Naive B cell (primary cell): ENCODE data around the gene CALM1. TPM values are rescaled to one million over a fixed set of nuclear protein-coding genes. Genes with fewer than 3 reads are reported as not detected.

Experiments
- ATAC-seq, 2 donors: fragments of 150-1000 bp; cut with Tn5 transposase; 2 replicates each; pipeline ENCODE4 v1.10.0; 2021; ENCODE audit warnings: low read depth in 2 of 2, mild to moderate bottlenecking in 2 of 2, moderate library complexity in 2 of 2
- DNase-seq: peaks from one replicate; pipeline ENCODE4 v3.0.0; 2022
- H3K27ac Mint-ChIP-seq, 6 donors: one replicate each; pipeline ENCODE4 v1.8.0; 2020 to 2022; ENCODE audit warnings: mild to moderate bottlenecking in 6 of 6, mixed read lengths in 6 of 6, moderate library complexity in 5 of 6, inconsistent platforms in 2 of 6
- H3K27me3 Mint-ChIP-seq, 3 donors: one replicate each; pipeline ENCODE4 v1.8.0; 2021 to 2022; ENCODE audit warnings: mixed read lengths in 3 of 3, mild to moderate bottlenecking in 1 of 3
- H3K36me3 Mint-ChIP-seq, 2 donors: one replicate each; pipeline ENCODE4 v1.8.0; 2020 to 2022; ENCODE audit warnings: mixed read lengths in 2 of 2, inconsistent platforms in 1 of 2, mild to moderate bottlenecking in 1 of 2
- H3K4me1 Mint-ChIP-seq, 3 donors: one replicate each; pipeline ENCODE4 v1.8.0; 2020 to 2022; ENCODE audit warnings: mixed read lengths in 3 of 3, inconsistent platforms in 1 of 3, mild to moderate bottlenecking in 1 of 3, moderate library complexity in 1 of 3
- H3K4me3 Mint-ChIP-seq, 8 donors: one replicate each; pipeline ENCODE4 v1.8.0; 2020 to 2022; ENCODE audit warnings: mild to moderate bottlenecking in 8 of 8, mixed read lengths in 8 of 8, moderate library complexity in 8 of 8, inconsistent platforms in 2 of 8
- H3K9me3 Mint-ChIP-seq, 7 donors: one replicate each; pipeline ENCODE4 v1.8.0; 2020 to 2022; ENCODE audit warnings: mixed read lengths in 7 of 7, mild to moderate bottlenecking in 5 of 7, inconsistent platforms in 2 of 7, moderate library complexity in 1 of 7
- polyA plus RNA-seq, 6 donors: library from polyadenylated mRNA; unstranded; fragments of 300-500 nt; fragmentation: Illumina TruSeq; gene quantifications; one replicate each; pipeline ENCODE4 v1.2.3, GENCODE V29; 2021; ENCODE audit warnings: low read depth in 6 of 6

Gene CALM1
- polyA plus RNA-seq, 6 donors from 2014 or later, result 1,004 to 1,312 (median 1,081) TPM

GRCh38 chr14:90444077-90444696 is 47.4 kb downstream of the CALM1 start:
- no peak overlapping the region for H3K27ac Mint-ChIP-seq
- H3K4me3 Mint-ChIP-seq, result no peak overlapping the region
- H3K27me3 Mint-ChIP-seq, result peaks cover 0 to 18% (median 0%) of the 10 kb centered on the region in 3 donors
- H3K9me3 Mint-ChIP-seq, result peaks cover 0 to 12% (median 4%) of the 10 kb centered on the region in 7 donors
- no peak for ATAC-seq
- no peak for DNase-seq
- peaks cover 0 to 6% (median 4%) of the 10 kb centered on the region in 3 donors for H3K4me1 Mint-ChIP-seq
- peaks cover 0 to 12% of the 10 kb centered on the region in 2 donors for H3K36me3 Mint-ChIP-seq

- Mint-ChIP-seq H3K4me1 (peaks cover 0 to 6% (median 4%) of the 10 kb centered on the region in 3 donors), H3K36me3 (peaks cover 0 to 12% of the 10 kb centered on the region in 2 donors), H3K27ac (no peak overlapping the region), H3K9me3 (peaks cover 0 to 12% (median 4%) of the 10 kb centered on the region in 7 donors), H3K27me3 (peaks cover 0 to 18% (median 0%) of the 10 kb centered on the region in 3 donors), H3K4me3 (no peak overlapping the region)
- ATAC-seq (no peak), DNase-seq (no peak)
Observed at GRCh38 chr14:90445011-90445410, 48.2 kb downstream of the CALM1 start.

DNA sequence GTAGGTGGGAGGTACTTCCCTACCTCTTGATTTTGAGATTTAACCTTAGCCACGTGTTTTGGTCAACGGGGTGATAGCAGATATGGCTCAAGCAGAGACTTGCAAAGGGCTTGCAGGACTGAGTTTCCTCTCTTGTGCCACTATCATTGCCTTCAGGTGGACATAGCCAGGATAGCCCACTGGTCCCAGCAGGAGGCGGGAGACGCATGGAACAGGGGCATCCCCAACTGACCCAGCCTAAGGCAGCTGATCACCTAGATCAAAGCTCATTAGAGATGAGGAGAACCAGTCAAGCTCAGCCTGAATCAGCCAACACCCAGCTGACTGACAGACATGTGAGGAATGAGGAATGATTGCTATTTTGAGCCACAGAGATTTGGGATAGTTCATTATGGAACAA is 49.6 kb downstream of the CALM1 start:
- Mint-ChIP-seq H3K9me3 (peaks cover 0 to 12% (median 4%) of the 10 kb centered on the region in 7 donors), H3K27ac (no peak overlapping the region), H3K4me1 (peaks cover 2 to 6% (median 6%) of the 10 kb centered on the region in 3 donors), H3K27me3 (peaks cover 0 to 18% (median 0%) of the 10 kb centered on the region in 3 donors), H3K4me3 (no peak overlapping the region), H3K36me3 (peaks cover 0 to 12% of the 10 kb centered on the region in 2 donors)
- ATAC-seq, result no peak
- DNase-seq, result no peak

DNA sequence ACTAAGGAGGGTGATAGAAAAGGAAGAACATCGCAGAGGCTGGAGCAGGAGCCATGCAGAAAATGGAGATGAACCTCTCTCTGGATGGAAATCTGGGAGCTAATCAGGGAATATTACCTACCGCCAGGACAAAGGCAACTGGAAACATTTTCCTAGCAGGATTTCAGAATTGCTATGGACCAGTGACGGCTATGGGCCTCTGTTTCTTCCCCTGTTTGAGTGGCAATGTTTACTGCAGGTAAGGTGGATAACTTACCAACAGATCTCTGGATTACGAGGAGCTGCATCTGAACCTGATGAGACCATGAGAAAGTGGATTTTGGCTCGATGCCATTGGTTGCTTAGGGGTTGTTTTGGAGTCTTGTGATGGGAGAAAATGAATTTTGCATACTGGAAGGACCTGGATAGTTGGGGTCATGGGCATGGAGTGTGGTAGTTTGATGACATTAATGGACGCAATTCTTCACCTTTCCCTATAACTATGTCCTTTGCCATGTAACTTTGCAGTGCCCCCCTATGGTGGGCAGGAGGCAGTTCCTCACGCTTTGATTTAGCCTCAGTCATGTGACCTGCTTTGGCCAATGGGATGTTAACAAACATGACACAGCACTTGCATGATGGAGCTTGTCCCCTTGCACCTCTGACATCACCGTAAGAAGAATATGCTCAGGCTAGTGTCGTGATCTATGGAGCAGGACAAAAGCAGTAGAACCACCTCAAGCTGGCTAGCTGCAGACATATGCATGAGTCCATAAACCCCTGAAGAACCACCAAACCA is 51.1 kb downstream of the CALM1 start:
- Mint-ChIP-seq H3K36me3 (peaks cover 0 to 12% of the 10 kb centered on the region in 2 donors), H3K4me3 (no peak overlapping the region), H3K27me3 (peaks cover 0 to 18% (median 0%) of the 10 kb centered on the region in 3 donors), H3K27ac (no peak overlapping the region), H3K4me1 (peaks cover 15 to 19% (median 17%) of the 10 kb centered on the region in 3 donors), H3K9me3 (peaks cover 0 to 12% (median 4%) of the 10 kb centered on the region in 7 donors)
- DNase-seq, result no peak
- ATAC-seq, result no peak

DNA sequence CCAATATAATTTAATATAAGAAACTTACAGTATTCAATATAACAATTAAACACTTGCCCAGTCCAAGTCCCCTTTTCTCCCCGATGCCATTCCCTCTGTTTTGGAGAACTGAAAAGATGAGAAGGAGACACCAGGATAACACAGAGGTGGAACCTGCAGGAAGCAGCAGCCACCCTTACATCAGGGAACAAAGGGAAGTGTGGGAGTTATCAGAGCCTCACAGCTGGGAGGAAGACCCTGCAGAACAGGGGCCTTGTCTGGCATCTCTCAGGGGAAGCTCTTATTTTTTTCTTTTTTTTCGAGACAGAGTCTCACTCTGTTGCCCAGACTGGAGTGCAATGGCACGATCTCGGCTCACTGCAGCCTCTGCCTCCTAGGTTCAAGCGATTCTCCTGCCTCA is 52.6 kb downstream of the CALM1 start:
- peaks cover 0 to 18% (median 0%) of the 10 kb centered on the region in 3 donors for H3K27me3 Mint-ChIP-seq
- DNase-seq (no peak), ATAC-seq (no peak)
- peaks cover 18 to 20% (median 19%) of the 10 kb centered on the region in 3 donors for H3K4me1 Mint-ChIP-seq
- no peak overlapping the region for H3K27ac Mint-ChIP-seq
- H3K36me3 Mint-ChIP-seq, result peaks cover 0 to 12% of the 10 kb centered on the region in 2 donors
- no peak overlapping the region for H3K4me3 Mint-ChIP-seq
- H3K9me3 Mint-ChIP-seq, result peaks cover 0 to 12% (median 4%) of the 10 kb centered on the region in 7 donors

GRCh38 chr14:90450151-90450550 is 53.3 kb downstream of the CALM1 start:
- Mint-ChIP-seq H3K4me3 (no peak overlapping the region), H3K27ac (no peak overlapping the region), H3K36me3 (peaks cover 0 to 12% of the 10 kb centered on the region in 2 donors), H3K9me3 (peaks cover 0 to 12% (median 4%) of the 10 kb centered on the region in 7 donors), H3K4me1 (peaks cover 13 to 20% (median 13%) of the 10 kb centered on the region in 3 donors), H3K27me3 (peaks cover 0 to 18% (median 0%) of the 10 kb centered on the region in 3 donors)
- no peak for DNase-seq
- no peak for ATAC-seq

DNA sequence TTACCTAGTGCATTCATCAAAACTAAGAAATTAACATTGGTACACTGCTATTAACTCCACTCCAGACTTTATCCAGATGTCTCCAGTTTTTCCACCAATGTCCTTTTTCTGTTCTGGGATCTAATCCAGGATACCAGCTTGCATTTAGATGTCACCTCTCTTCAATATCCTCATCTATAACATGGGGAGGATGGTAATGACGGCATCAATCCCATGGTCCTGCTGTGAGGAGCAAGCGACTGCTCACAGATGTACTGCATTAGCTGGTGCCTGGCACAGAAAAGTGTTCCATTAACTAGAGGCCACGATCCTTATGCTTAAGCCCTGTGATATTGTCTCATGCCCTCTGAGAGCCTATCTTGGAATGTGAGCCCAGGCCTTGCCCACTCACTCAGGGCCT is 53.8 kb downstream of the CALM1 start:
- no peak overlapping the region for H3K4me3 Mint-ChIP-seq
- ATAC-seq (no peak), DNase-seq (no peak)
- H3K36me3 Mint-ChIP-seq, result peaks cover 0 to 12% of the 10 kb centered on the region in 2 donors
- peaks cover 13 to 20% (median 13%) of the 10 kb centered on the region in 3 donors for H3K4me1 Mint-ChIP-seq
- peaks cover 0 to 18% (median 0%) of the 10 kb centered on the region in 3 donors for H3K27me3 Mint-ChIP-seq
- peaks cover 0 to 12% (median 4%) of the 10 kb centered on the region in 7 donors for H3K9me3 Mint-ChIP-seq
- H3K27ac Mint-ChIP-seq, result peak overlapping the region in 1 of 6 donors; percentile 49

- peaks cover 13 to 20% (median 13%) of the 10 kb centered on the region in 3 donors for H3K4me1 Mint-ChIP-seq
- ATAC-seq (no peak), DNase-seq (no peak)
- H3K36me3 Mint-ChIP-seq, result peaks cover 0 to 12% of the 10 kb centered on the region in 2 donors
- peaks cover 0 to 12% (median 4%) of the 10 kb centered on the region in 7 donors for H3K9me3 Mint-ChIP-seq
- peak overlapping the region in 3 of 8 donors; percentile 2 to 53 (median 48) for H3K4me3 Mint-ChIP-seq
- H3K27me3 Mint-ChIP-seq, result peaks cover 0 to 13% (median 0%) of the 10 kb centered on the region in 3 donors
- H3K27ac Mint-ChIP-seq, result peak overlapping the region in 3 of 6 donors; percentile 26 to 94 (median 88)
Observed at GRCh38 chr14:90451443-90451842, 54.6 kb downstream of the CALM1 start.

GRCh38 chr14:90451961-90452360 is 55.1 kb downstream of the CALM1 start:
- Mint-ChIP-seq H3K27ac (peak overlapping the region in 5 of 6 donors; percentile 75 to 94 (median 88)), H3K4me1 (peaks cover 13 to 20% (median 13%) of the 10 kb centered on the region in 3 donors)
- peak; percentile 46 to 52 for ATAC-seq

DNA sequence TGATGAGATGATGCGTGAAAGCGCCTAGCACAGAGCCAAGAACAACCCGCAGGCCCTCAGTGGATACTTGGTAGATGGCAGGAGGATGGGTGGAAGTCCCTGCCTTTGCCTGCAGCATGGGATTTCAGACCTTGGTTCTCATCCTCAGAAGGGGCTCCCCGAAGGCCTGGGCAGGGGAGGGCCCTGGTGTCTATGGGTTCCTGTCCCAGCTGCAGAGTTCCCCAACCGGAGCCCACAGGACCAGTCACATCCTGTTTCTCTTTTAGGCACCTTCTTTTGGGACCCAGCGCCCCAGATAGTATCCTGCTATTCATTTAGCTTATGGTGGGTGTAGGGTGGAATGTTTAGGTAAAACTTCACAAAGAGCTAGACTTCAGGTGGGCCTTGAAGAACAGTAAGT is 55.5 kb downstream of the CALM1 start:
- peak overlapping the region; percentile 4 to 94 (median 88) for H3K27ac Mint-ChIP-seq
- H3K4me1 Mint-ChIP-seq, result peaks cover 13 to 20% (median 13%) of the 10 kb centered on the region in 3 donors
- peak overlapping the region in 2 of 8 donors; percentile 23 to 48 for H3K4me3 Mint-ChIP-seq
- peaks cover 0 to 9% (median 3%) of the 10 kb centered on the region in 7 donors for H3K9me3 Mint-ChIP-seq
- H3K36me3 Mint-ChIP-seq, result peaks cover 0 to 9% of the 10 kb centered on the region in 2 donors
- ATAC-seq (peak; percentile 33 to 38), DNase-seq (no peak)
- peaks cover 0 to 5% (median 0%) of the 10 kb centered on the region in 3 donors for H3K27me3 Mint-ChIP-seq

More at GRCh38 chr14:90451961-90452360, 55.1 kb downstream of the CALM1 start:
- peak overlapping the region in 3 of 8 donors; percentile 2 to 53 (median 48) for H3K4me3 Mint-ChIP-seq
- peaks cover 0 to 12% (median 4%) of the 10 kb centered on the region in 7 donors for H3K9me3 Mint-ChIP-seq
- peaks cover 0 to 9% (median 0%) of the 10 kb centered on the region in 3 donors for H3K27me3 Mint-ChIP-seq
- H3K36me3 Mint-ChIP-seq, result peaks cover 0 to 12% of the 10 kb centered on the region in 2 donors
- no peak for DNase-seq

- Mint-ChIP-seq H3K4me3 (no peak overlapping the region), H3K9me3 (no peaks in the 10 kb centered on the region), H3K4me1 (peaks cover 13 to 20% (median 13%) of the 10 kb centered on the region in 3 donors), H3K36me3 (no peaks in the 10 kb centered on the region), H3K27ac (no peak overlapping the region), H3K27me3 (no peaks in the 10 kb centered on the region)
- DNase-seq, result no peak
- ATAC-seq, result no peak
Observed at GRCh38 chr14:90453401-90453951, 56.6 kb downstream of the CALM1 start.

GRCh38 chr14:90454041-90455000 is 57.5 kb downstream of the CALM1 start:
- H3K4me1 Mint-ChIP-seq, result peaks cover 13 to 20% (median 13%) of the 10 kb centered on the region in 3 donors
- no peaks in the 10 kb centered on the region for H3K9me3 Mint-ChIP-seq
- H3K27me3 Mint-ChIP-seq, result no peaks in the 10 kb centered on the region
- H3K36me3 Mint-ChIP-seq, result no peaks in the 10 kb centered on the region
- H3K4me3 Mint-ChIP-seq, result no peak overlapping the region
- H3K27ac Mint-ChIP-seq, result no peak overlapping the region
- DNase-seq, result no peak
- ATAC-seq, result no peak
